H9 (cell line): ENCODE data around the gene STX1A. TPM values are rescaled to one million over a fixed set of nuclear protein-coding genes. Genes with fewer than 3 reads are reported as not detected.

ENCODE experiments used
- DNase-seq: peaks from one replicate; pipeline ENCODE4 v3.0.0-alpha.2; 2017
- H2AFZ ChIP-seq: one replicate; pipeline ENCODE4 v1.6.1; 2013; ENCODE audit warnings: mild to moderate bottlenecking, low read length, control low read depth, moderate library complexity
- H2AK5ac ChIP-seq: 2 replicates; pipeline ENCODE4 v1.6.1; 2013; ENCODE audit warnings: low read length, control low read depth, mixed read lengths; ENCODE audit not compliant: insufficient read length
- H2BK120ac ChIP-seq: one replicate; pipeline ENCODE4 v1.6.1; 2013; ENCODE audit warnings: low read depth, mild to moderate bottlenecking, low read length, control low read depth, inconsistent platforms; ENCODE audit not compliant: poor library complexity, severe bottlenecking
- H2BK12ac ChIP-seq: 2 replicates; pipeline ENCODE4 v1.6.1; 2013; ENCODE audit warnings: low read length, control low read depth, mixed read lengths, low read depth; ENCODE audit not compliant: insufficient read length
- H2BK15ac ChIP-seq: 2 replicates; pipeline ENCODE4 v1.6.1; 2013; ENCODE audit warnings: low read depth, low read length, control low read depth
- H2BK20ac ChIP-seq: one replicate; pipeline ENCODE4 v1.6.1; 2013; ENCODE audit warnings: low read depth, mild to moderate bottlenecking, low read length, control low read depth, inconsistent platforms; ENCODE audit not compliant: poor library complexity, severe bottlenecking
- H2BK5ac ChIP-seq: 2 replicates; pipeline ENCODE4 v1.6.1; 2013; ENCODE audit warnings: low read length, control low read depth, mixed read lengths; ENCODE audit not compliant: insufficient read length
- H3K14ac ChIP-seq: 2 replicates; pipeline ENCODE4 v1.6.1; 2013; ENCODE audit warnings: low read length, control low read depth; ENCODE audit not compliant: insufficient read depth
- H3K18ac ChIP-seq: 2 replicates; pipeline ENCODE4 v1.6.1; 2013; ENCODE audit warnings: low read depth, mild to moderate bottlenecking, mixed read lengths, low read length, control low read depth; ENCODE audit not compliant: insufficient read length
- H3K23ac ChIP-seq: 2 replicates; pipeline ENCODE4 v1.6.1; 2013; ENCODE audit warnings: low read length, control low read depth, mixed read lengths, low read depth; ENCODE audit not compliant: insufficient read length
- H3K23me2 ChIP-seq: 2 replicates; pipeline ENCODE4 v1.6.1; 2013; ENCODE audit warnings: low read depth, mild to moderate bottlenecking, mixed read lengths, low read length, control low read depth; ENCODE audit not compliant: insufficient read length, poor library complexity, severe bottlenecking
- H3K27ac ChIP-seq: 2 replicates; pipeline ENCODE4 v1.5.1; 2013; ENCODE audit warnings: low read length, control low read depth, mixed read lengths, low read depth; ENCODE audit not compliant: insufficient read length
- H3K27me3 ChIP-seq: 2 replicates; pipeline ENCODE4 v1.6.1; 2013; ENCODE audit warnings: low read length, control low read depth, inconsistent platforms; ENCODE audit not compliant: insufficient read depth
- H3K4ac ChIP-seq: 2 replicates; pipeline ENCODE4 v1.6.1; 2013; ENCODE audit warnings: low read depth, mild to moderate bottlenecking, control low read depth, inconsistent platforms, low read length, moderate library complexity
- H3K4me1 ChIP-seq: 2 replicates; pipeline ENCODE4 v1.6.1; 2013; ENCODE audit warnings: low read length, control low read depth, inconsistent platforms; ENCODE audit not compliant: insufficient read depth
- H3K4me2 ChIP-seq: 2 replicates; pipeline ENCODE4 v1.6.1; 2013; ENCODE audit warnings: low read length, control low read depth, mixed read lengths; ENCODE audit not compliant: insufficient read length, insufficient read depth
- H3K56ac ChIP-seq: 2 replicates; pipeline ENCODE4 v1.6.1; 2013; ENCODE audit warnings: low read depth, mild to moderate bottlenecking, mixed read lengths, low read length, control low read depth; ENCODE audit not compliant: insufficient read length
- H3K79me1 ChIP-seq: 2 replicates; pipeline ENCODE4 v1.6.1; 2013; ENCODE audit warnings: low read depth, mild to moderate bottlenecking, moderate library complexity, low read length, control low read depth, inconsistent platforms; ENCODE audit not compliant: insufficient read depth, poor library complexity, severe bottlenecking
- H3K79me2 ChIP-seq: 2 replicates; pipeline ENCODE4 v1.6.1; 2013; ENCODE audit warnings: low read length, control low read depth, inconsistent platforms; ENCODE audit not compliant: insufficient read depth
- H3K9ac ChIP-seq: 2 replicates; pipeline ENCODE4 v1.6.1; 2013; ENCODE audit warnings: low read length, control low read depth, mixed read lengths; ENCODE audit not compliant: insufficient read length; ENCODE audit errors: extremely low read depth
- H3K9me3 ChIP-seq: one replicate; pipeline ENCODE4 v1.6.1; 2013; ENCODE audit warnings: low read depth, low read length, inconsistent platforms; ENCODE audit not compliant: control insufficient read depth
- H3T11ph ChIP-seq: one replicate; pipeline ENCODE4 v1.6.1; 2013; ENCODE audit warnings: mild to moderate bottlenecking, low read length, control low read depth, inconsistent platforms
- H4K20me1 ChIP-seq: one replicate; pipeline ENCODE4 v1.6.1; 2013; ENCODE audit not compliant: control insufficient read depth, insufficient read length, insufficient read depth
- H4K5ac ChIP-seq: 2 replicates; pipeline ENCODE4 v1.6.1; 2013; ENCODE audit warnings: low read depth, mild to moderate bottlenecking, mixed read lengths, low read length, control low read depth; ENCODE audit not compliant: insufficient read length
- H4K8ac ChIP-seq: replicated peaks from 2 replicates; pipeline ENCODE4 v1.6.1; 2013; ENCODE audit warnings: low read length, control low read depth, mixed read lengths, low read depth; ENCODE audit not compliant: insufficient read length
- H4K91ac ChIP-seq: 2 replicates; pipeline ENCODE4 v1.6.1; 2013; ENCODE audit warnings: low read depth, mild to moderate bottlenecking, moderate library complexity, mixed read lengths, low read length, control low read depth; ENCODE audit not compliant: insufficient read length
- H3K27ac Mint-ChIP-seq, 3 experiments: 2 replicates in 2 of 3; 3 replicates in 1 of 3; pipeline ENCODE4 v1.8.0; 2020 to 2021; ENCODE audit warnings: mixed read lengths in 3 of 3, mild to moderate bottlenecking in 1 of 3, moderate library complexity in 1 of 3
- H3K27me3 Mint-ChIP-seq: 2 replicates; pipeline ENCODE4 v1.8.0; 2021; ENCODE audit warnings: low read depth, mild to moderate bottlenecking, moderate library complexity, mixed read lengths
- H3K36me3 Mint-ChIP-seq, 3 experiments: 2 replicates in 2 of 3; 3 replicates in 1 of 3; pipeline ENCODE4 v1.8.0; 2020 to 2021; ENCODE audit warnings: low read depth in 3 of 3, mixed read lengths in 3 of 3; ENCODE audit not compliant: insufficient read depth in 1 of 3
- H3K4me1 Mint-ChIP-seq, 2 experiments: 2 replicates each; pipeline ENCODE4 v1.8.0; 2020; ENCODE audit warnings: mixed read lengths in 2 of 2
- H3K4me3 Mint-ChIP-seq, 2 experiments: 2 replicates in 1 of 2; 3 replicates in 1 of 2; pipeline ENCODE4 v1.8.0; 2020 to 2021; ENCODE audit warnings: mild to moderate bottlenecking in 2 of 2, mixed read lengths in 2 of 2, moderate library complexity in 1 of 2
- H3K9me3 Mint-ChIP-seq, 2 experiments: 2 replicates in 1 of 2; 3 replicates in 1 of 2; pipeline ENCODE4 v1.8.0; 2020; ENCODE audit warnings: mild to moderate bottlenecking in 2 of 2, mixed read lengths in 2 of 2, moderate library complexity in 1 of 2
- WGBS: extraction: QIAGEN DNeasy Blood & Tissue Kit; methylation state at CpG from one replicate; pipeline ENCODE4 v1.1.7; 2013; ENCODE audit warnings: missing lambda C conversion rate, low lambda C conversion rate, mixed read lengths; ENCODE audit not compliant: insufficient read length; ENCODE audit errors: extremely low coverage; 5-methylcytosine and 5-hydroxymethylcytosine counted together
- total RNA-seq: library from RNA; stranded (reverse); gene quantifications from 2 replicates; pipeline ENCODE4 v1.2.1, GENCODE V29; 2021
- TF ChIP-seq, protein P1 (sequence below): fragments of 200-600 bp; sonication (generic); conservative IDR thresholded peaks from 3 replicates; pipeline ENCODE4 v1.8.0; 2021; ENCODE audit warnings: antibody characterized with exemption, mild to moderate bottlenecking

Gene STX1A
- total RNA-seq, 1 experiment from 2014 or later: 10.1 TPM

DNA sequence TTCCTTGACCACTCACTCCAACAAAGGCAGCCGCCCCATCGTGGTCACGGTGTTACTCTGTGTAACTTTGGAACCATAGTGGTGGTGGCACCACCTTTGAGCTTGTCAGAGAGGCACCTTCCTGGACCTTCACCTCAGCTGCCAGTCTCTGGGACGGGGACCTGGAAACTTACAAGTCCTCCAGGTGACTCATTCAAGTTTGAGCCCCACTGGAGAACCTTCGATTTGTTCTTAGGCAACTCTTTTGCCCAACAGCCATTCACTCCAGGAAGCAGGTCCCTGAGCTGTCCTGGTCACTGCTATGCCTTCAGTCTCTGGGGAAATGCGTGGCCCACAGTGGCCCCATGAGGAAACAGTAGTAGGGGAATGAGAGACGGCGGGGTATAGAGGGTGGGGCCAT is 17.2 kb downstream of the STX1A start:
- Histone ChIP-seq H3K56ac (no peak overlapping the region), H3K14ac (no peak overlapping the region), H4K91ac (no peak overlapping the region), H3K23ac (no peak overlapping the region), H3K4me1 (no peaks in the 10 kb centered on the region; the same call in 1 of the 2 replicates), H3K9ac (no peak overlapping the region), H3K27ac (no peak overlapping the region), H3K79me1 (no peaks in the 10 kb centered on the region), H2AFZ (no peak overlapping the region), H2AK5ac (no peak overlapping the region), H3T11ph (no peak overlapping the region), H3K9me3 (no peaks in the 10 kb centered on the region), H4K5ac (no peak overlapping the region), H2BK20ac (no peak overlapping the region), H3K4me2 (no peak overlapping the region), H3K27me3 (no peaks in the 10 kb centered on the region), H3K79me2 (no peaks in the 10 kb centered on the region), H4K8ac (no peak overlapping the region), H2BK120ac (no peak overlapping the region), H4K20me1 (no peaks in the 10 kb centered on the region), H2BK5ac (no peak overlapping the region), H3K18ac (no peak overlapping the region), H3K4ac (no peak overlapping the region), H2BK15ac (no peak overlapping the region), H2BK12ac (no peak overlapping the region), H3K23me2 (peaks cover 2% of the 10 kb centered on the region)
- TF ChIP-seq, protein P1, sequence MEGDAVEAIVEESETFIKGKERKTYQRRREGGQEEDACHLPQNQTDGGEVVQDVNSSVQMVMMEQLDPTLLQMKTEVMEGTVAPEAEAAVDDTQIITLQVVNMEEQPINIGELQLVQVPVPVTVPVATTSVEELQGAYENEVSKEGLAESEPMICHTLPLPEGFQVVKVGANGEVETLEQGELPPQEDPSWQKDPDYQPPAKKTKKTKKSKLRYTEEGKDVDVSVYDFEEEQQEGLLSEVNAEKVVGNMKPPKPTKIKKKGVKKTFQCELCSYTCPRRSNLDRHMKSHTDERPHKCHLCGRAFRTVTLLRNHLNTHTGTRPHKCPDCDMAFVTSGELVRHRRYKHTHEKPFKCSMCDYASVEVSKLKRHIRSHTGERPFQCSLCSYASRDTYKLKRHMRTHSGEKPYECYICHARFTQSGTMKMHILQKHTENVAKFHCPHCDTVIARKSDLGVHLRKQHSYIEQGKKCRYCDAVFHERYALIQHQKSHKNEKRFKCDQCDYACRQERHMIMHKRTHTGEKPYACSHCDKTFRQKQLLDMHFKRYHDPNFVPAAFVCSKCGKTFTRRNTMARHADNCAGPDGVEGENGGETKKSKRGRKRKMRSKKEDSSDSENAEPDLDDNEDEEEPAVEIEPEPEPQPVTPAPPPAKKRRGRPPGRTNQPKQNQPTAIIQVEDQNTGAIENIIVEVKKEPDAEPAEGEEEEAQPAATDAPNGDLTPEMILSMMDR: no peak
- Mint-ChIP-seq H3K27me3 (peaks cover 2% of the 10 kb centered on the region), H3K4me3 (no peak overlapping the region; a peak in 1 of 5 replicates), H3K4me1 (peaks cover 9 to 38% of the 10 kb centered on the region in 2 experiments), H3K27ac (peak overlapping the region in 1 of 3 experiments; percentile 31; a peak in 2 of 7 replicates), H3K36me3 (peaks cover 20 to 40% (median 33%) of the 10 kb centered on the region in 3 experiments), H3K9me3 (no peaks in the 10 kb centered on the region)
- DNase-seq: no peak
- WGBS: no CpG with 5 or more reads among the region's 8 CpGs
